Measurements from ENCODE around the gene CEP126. TPM values are rescaled to one million over a fixed set of nuclear protein-coding genes. Genes with fewer than 3 reads are reported as not detected.

CEP126 gene
- total and polyA plus RNA-seq, 2 of the 13 experiments (the other 11 are each of a cell fraction or from before 2014, with no cell fraction given), result 1.4 to 1.7 TPM

GRCh38 chr11:101894505-101894904 is 20.3 kb upstream of the CEP126 start:
- POLR2A ChIA-PET, result no interaction called here
- H3K27me3 ChIP-seq (ENCODE audit: control insufficient read depth in 1 of 2, insufficient read depth in 2 of 2, low read length in 2 of 2), result no peaks in the 10 kb centered on the region
- no peaks in the 10 kb centered on the region for H3K36me3 ChIP-seq (replicated peaks in 1 of 2; ENCODE audit: control insufficient read depth in 1 of 2, insufficient read depth in 2 of 2, low read length in 2 of 2)
- H3K9me3 ChIP-seq (ENCODE audit: low read length), result no peaks in the 10 kb centered on the region
- in situ Hi-C loops (cut with HindIII; ENCODE audit: extremely low pct_ligation_motif_present, low pct_unique_long_range_greater_than_20kb), result no loop called here
- H2AFZ ChIP-seq (ENCODE audit: low read length), result no peak overlapping the region
- no peak overlapping the region for H3K27ac ChIP-seq (ENCODE audit: extremely low read length, insufficient read depth, low read length)
- no peak overlapping the region for H3K4me2 ChIP-seq (ENCODE audit: low read depth, low read length)
- no peak for ATAC-seq
- FAIRE-seq, result no peak
- no peaks in the 10 kb centered on the region for H3K79me2 ChIP-seq (ENCODE audit: insufficient read depth, low read length)
- 28% methylated on average over 1 of the region's 1 CpG for WGBS (ENCODE audit: low lambda C conversion rate)
- H3K4me1 ChIP-seq (ENCODE audit: insufficient read depth, low read length), result no peaks in the 10 kb centered on the region
- DNase-seq (ENCODE audit: low spot score), result no peak
- CTCF ChIA-PET (ENCODE audit: low intra/inter-chr PET ratio, low total read pairs), result no interaction called here
- BruUV-seq (replicated peaks), result no TSS peak
- no peak for TF ChIP-seq ZNF510 (CRISPR knock-in tag; IDR thresholded peaks at IDR 0.05; ENCODE audit: low read depth)
- no peak for TF ChIP-seq ZFY (CRISPR knock-in tag; IDR thresholded peaks at IDR 0.05)
- TF ChIP-seq, protein P1, sequence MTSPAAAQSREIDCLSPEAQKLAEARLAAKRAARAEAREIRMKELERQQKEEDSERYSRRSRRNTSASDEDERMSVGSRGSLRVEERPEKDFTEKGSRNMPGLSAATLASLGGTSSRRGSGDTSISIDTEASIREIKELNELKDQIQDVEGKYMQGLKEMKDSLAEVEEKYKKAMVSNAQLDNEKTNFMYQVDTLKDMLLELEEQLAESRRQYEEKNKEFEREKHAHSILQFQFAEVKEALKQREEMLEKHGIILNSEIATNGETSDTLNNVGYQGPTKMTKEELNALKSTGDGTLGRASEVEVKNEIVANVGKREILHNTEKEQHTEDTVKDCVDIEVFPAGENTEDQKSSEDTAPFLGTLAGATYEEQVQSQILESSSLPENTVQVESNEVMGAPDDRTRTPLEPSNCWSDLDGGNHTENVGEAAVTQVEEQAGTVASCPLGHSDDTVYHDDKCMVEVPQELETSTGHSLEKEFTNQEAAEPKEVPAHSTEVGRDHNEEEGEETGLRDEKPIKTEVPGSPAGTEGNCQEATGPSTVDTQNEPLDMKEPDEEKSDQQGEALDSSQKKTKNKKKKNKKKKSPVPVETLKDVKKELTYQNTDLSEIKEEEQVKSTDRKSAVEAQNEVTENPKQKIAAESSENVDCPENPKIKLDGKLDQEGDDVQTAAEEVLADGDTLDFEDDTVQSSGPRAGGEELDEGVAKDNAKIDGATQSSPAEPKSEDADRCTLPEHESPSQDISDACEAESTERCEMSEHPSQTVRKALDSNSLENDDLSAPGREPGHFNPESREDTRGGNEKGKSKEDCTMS (CRISPR knock-in tag; conservative IDR thresholded peaks at IDR 0.05), result no peak
- no peak for TF ChIP-seq NFKB2 (CRISPR knock-in tag; IDR thresholded peaks at IDR 0.05; ENCODE audit: borderline replicate concordance)
- intact Hi-C loops (cut with micrococcal nuclease; ENCODE audit: unreplicated experiment), result no loop called here
- no peak overlapping the region for H3K9ac ChIP-seq (ENCODE audit: insufficient read depth, low read depth, low read length)
- no peaks in the 10 kb centered on the region for H4K20me1 ChIP-seq (ENCODE audit: insufficient read depth, low read length)
- no peak overlapping the region for H3K4me3 ChIP-seq (replicated peaks in 1 of 3; ENCODE audit: insufficient read depth in 1 of 3, low read depth in 2 of 3, low read length in 3 of 3)

DNA sequence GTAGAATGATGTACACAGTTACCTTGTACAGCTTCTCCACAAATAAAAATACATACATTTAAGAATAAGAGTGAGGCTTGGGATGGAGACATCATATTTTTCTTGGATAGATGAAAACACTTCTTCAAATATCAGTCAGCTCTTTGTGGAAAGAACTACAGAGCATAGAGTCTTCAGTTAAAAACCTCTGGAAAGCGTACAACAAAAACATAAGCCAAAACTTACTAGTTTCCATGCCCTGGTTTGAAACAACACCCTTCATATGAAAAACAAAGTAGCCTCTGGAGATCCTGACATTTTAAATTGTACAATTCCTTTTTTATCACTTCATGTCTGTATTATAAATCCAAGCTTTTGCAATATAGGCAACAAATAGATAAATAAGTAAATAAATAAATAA is 7.0 kb upstream of the CEP126 start:
- Histone ChIP-seq H3K4me3 (replicated peaks in 1 of 3; ENCODE audit: insufficient read depth in 1 of 3, low read depth in 2 of 3, low read length in 3 of 3) (no peak overlapping the region), H3K27me3 (ENCODE audit: control insufficient read depth in 1 of 2, insufficient read depth in 2 of 2, low read length in 2 of 2) (peaks cover 1 to 7% of the 10 kb centered on the region in 2 experiments; a peak in 2 of 5 replicates), H3K27ac (ENCODE audit: extremely low read length, insufficient read depth, low read length) (no peak overlapping the region), H3K9me3 (ENCODE audit: low read length) (no peaks in the 10 kb centered on the region), H4K20me1 (ENCODE audit: insufficient read depth, low read length) (no peaks in the 10 kb centered on the region), H3K9ac (ENCODE audit: insufficient read depth, low read depth, low read length) (no peak overlapping the region), H3K4me1 (ENCODE audit: insufficient read depth, low read length) (peaks cover 6% of the 10 kb centered on the region), H3K4me2 (ENCODE audit: low read depth, low read length) (no peak overlapping the region), H3K36me3 (replicated peaks in 1 of 2; ENCODE audit: control insufficient read depth in 1 of 2, insufficient read depth in 2 of 2, low read length in 2 of 2) (no peaks in the 10 kb centered on the region), H3K79me2 (ENCODE audit: insufficient read depth, low read length) (no peaks in the 10 kb centered on the region), H2AFZ (ENCODE audit: low read length) (no peak overlapping the region)
- CTCF ChIA-PET (ENCODE audit: low intra/inter-chr PET ratio, low total read pairs), result no interaction called here
- no peak for ATAC-seq
- in situ Hi-C loops (cut with HindIII; ENCODE audit: extremely low pct_ligation_motif_present, low pct_unique_long_range_greater_than_20kb), result no loop called here
- BruUV-seq (replicated peaks), result no TSS peak
- TF ChIP-seq FOSL1 (CRISPR knock-in tag; IDR thresholded peaks at IDR 0.05; ENCODE audit: borderline replicate concordance) (no peak), STAT5B (CRISPR knock-in tag; IDR thresholded peaks at IDR 0.05) (no peak), SALL1 (CRISPR knock-in tag; IDR thresholded peaks at IDR 0.05) (no peak), SMARCE1 (IDR thresholded peaks at IDR 0.05; ENCODE audit: borderline replicate concordance) (no peak), MIER2 (CRISPR knock-in tag; IDR thresholded peaks at IDR 0.05) (no peak), ZNF12 (CRISPR knock-in tag; IDR thresholded peaks at IDR 0.05) (no peak), CHCHD3 (CRISPR knock-in tag; IDR thresholded peaks at IDR 0.05) (no peak), NFYB (CRISPR knock-in tag; IDR thresholded peaks at IDR 0.05) (no peak), ZNF484 (CRISPR knock-in tag; IDR thresholded peaks at IDR 0.05; ENCODE audit: borderline replicate concordance, low read depth) (no peak), CEBPB (IDR thresholded peaks at IDR 0.05; ENCODE audit: borderline replicate concordance, low read depth, low read length) (no peak)
- FAIRE-seq, result no peak
- intact Hi-C loops (cut with micrococcal nuclease; ENCODE audit: unreplicated experiment), result no loop called here
- WGBS (ENCODE audit: low lambda C conversion rate), result 88% methylated on average over 1 of the region's 1 CpG
- POLR2A ChIA-PET, result no interaction called here
- no peak for DNase-seq (ENCODE audit: low spot score)

Measured in HepG2 (cell line).